ENCODE data around the gene CATSPERB.
A peak's percentile ranks its signal among the peaks of the same experiment; 100 is the strongest.
"Not testable (repeated sequence)": the region's sequence is repeated elsewhere in the genome, so short reads cannot be mapped to it uniquely, and the experiment has no call there.

The CATSPERB gene

GRCh38 chr14:91743305-91743653, 11.4 kb upstream of the CATSPERB start (continued):
- no peak for TF ChIP-seq EGR2 (tag by site-specific recombination; IDR thresholded peaks at IDR 0.05; ENCODE audit: low read depth)

DNA sequence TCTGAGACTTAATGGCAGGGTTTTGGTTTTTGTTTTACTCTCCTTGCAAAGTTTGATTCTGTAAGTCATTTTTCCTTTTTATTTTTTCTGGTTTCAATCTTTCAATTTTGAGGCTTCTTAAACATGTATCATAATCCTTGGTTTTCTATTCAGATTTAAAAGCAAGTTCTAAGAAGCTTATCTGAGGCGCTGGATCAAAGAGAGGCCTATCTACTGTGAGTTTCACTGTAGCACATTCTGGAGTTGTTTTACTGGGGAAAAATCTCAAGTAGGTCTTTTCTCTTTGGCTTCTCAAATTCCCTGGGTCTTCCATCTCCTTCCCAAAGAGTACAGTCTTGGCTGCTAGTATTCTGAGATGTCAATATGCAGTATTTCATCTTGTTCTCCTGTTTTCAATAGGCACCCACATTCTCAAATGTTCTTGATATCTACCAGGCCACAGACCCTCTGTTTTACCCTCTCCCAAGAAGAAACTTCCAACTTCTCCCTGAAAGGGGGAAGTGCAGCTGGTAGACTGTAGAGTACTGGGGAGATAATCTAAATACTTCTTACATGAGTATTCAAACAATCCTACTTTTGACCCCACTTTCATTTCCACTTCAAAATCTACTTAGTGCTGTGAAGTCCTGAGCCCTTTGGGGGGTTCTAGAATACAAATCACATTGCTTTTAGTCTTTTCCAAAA, 10.9 kb upstream of the CATSPERB start:
- TF ChIP-seq ZNF768 (tag by site-specific recombination; IDR thresholded peaks at IDR 0.05) (no peak), ZFP3 (tag by site-specific recombination; IDR thresholded peaks at IDR 0.05; ENCODE audit: low read depth) (no peak), SETDB1 (IDR thresholded peaks at IDR 0.05; ENCODE audit: insufficient read length, low read length) (no peak), ZNF202 (tag by site-specific recombination; IDR thresholded peaks at IDR 0.05; ENCODE audit: borderline replicate concordance) (no peak), PRDM1 (tag by site-specific recombination; IDR thresholded peaks at IDR 0.05) (no peak), ZNF132 (tag by site-specific recombination; IDR thresholded peaks at IDR 0.05; ENCODE audit: borderline replicate concordance) (no peak)
- TF ChIP-seq, protein P1, sequence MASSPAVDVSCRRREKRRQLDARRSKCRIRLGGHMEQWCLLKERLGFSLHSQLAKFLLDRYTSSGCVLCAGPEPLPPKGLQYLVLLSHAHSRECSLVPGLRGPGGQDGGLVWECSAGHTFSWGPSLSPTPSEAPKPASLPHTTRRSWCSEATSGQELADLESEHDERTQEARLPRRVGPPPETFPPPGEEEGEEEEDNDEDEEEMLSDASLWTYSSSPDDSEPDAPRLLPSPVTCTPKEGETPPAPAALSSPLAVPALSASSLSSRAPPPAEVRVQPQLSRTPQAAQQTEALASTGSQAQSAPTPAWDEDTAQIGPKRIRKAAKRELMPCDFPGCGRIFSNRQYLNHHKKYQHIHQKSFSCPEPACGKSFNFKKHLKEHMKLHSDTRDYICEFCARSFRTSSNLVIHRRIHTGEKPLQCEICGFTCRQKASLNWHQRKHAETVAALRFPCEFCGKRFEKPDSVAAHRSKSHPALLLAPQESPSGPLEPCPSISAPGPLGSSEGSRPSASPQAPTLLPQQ (tag by site-specific recombination; IDR thresholded peaks at IDR 0.05): no peak
- Histone ChIP-seq H3K36me3 (ENCODE audit: control insufficient read depth in 2 of 2, insufficient read depth in 1 of 2, low read length in 2 of 2) (no peaks in the 10 kb centered on the region), H3K4me1 (ENCODE audit: control insufficient read depth, insufficient read depth, low read length) (0 out of 2 replicates have a peak, but pooled peaks cover 4% of the 10 kb centered on the region), H3K4me3 (ENCODE audit: low read depth, low read length) (no peak overlapping the region), H3K27ac (ENCODE audit: extremely low read depth, low read depth, low read length) (no peak overlapping the region), H3K9me3 (ENCODE audit: control insufficient read depth, insufficient read depth, low read depth, low read length) (no peaks in the 10 kb centered on the region)
- ChIA-PET CTCF (interaction anchor here (0.7 kb wide), 1 partner anchor 63 kb away, joined by 5 read pairs; no protein-coding TSS in a partner anchor), POLR2A (no interaction called here)

GRCh38 chr14:91739867-91740266, 8.0 kb upstream of the CATSPERB start:
- POLR2A ChIA-PET, CTCF ChIA-PET: not testable (repeated sequence)

GRCh38 chr14:91737619-91738018, 5.7 kb upstream of the CATSPERB start:
- H3K36me3 ChIP-seq (ENCODE audit: control insufficient read depth in 2 of 2, insufficient read depth in 1 of 2, low read length in 2 of 2): no peaks in the 10 kb centered on the region
- no peaks in the 10 kb centered on the region for H3K9me3 ChIP-seq (ENCODE audit: control insufficient read depth, insufficient read depth, low read depth, low read length)
- ChIA-PET POLR2A (no interaction called here), CTCF (no interaction called here)
- H3K27ac ChIP-seq (ENCODE audit: extremely low read depth, low read depth, low read length): no peak overlapping the region
- no peaks in the 10 kb centered on the region for H3K4me1 ChIP-seq (ENCODE audit: control insufficient read depth, insufficient read depth, low read length)
- no peak overlapping the region for H3K4me3 ChIP-seq (ENCODE audit: low read depth, low read length)
- TF ChIP-seq ZNF521 (tag by site-specific recombination; IDR thresholded peaks at IDR 0.05) (no peak), HIC1 (tag by site-specific recombination; IDR thresholded peaks at IDR 0.05) (no peak), SALL2 (tag by site-specific recombination; IDR thresholded peaks at IDR 0.05; ENCODE audit: borderline replicate concordance) (no peak), PATZ1 (tag by site-specific recombination; IDR thresholded peaks at IDR 0.05) (no peak), KLF9 (tag by site-specific recombination; IDR thresholded peaks at IDR 0.05; ENCODE audit: low read depth) (no peak), ZNF202 (tag by site-specific recombination; IDR thresholded peaks at IDR 0.05; ENCODE audit: borderline replicate concordance) (no peak), ZNF341 (tag by site-specific recombination; IDR thresholded peaks at IDR 0.05; ENCODE audit: low read depth) (no peak), GLIS2 (tag by site-specific recombination; IDR thresholded peaks at IDR 0.05) (no peak), ZNF221 (tag by site-specific recombination; IDR thresholded peaks at IDR 0.05; ENCODE audit: borderline replicate concordance) (no peak), ZNF324 (tag by site-specific recombination; IDR thresholded peaks at IDR 0.05) (no peak), ZNF19 (tag by site-specific recombination; IDR thresholded peaks at IDR 0.05; ENCODE audit: low read depth) (no peak)
- TF ChIP-seq, protein P2, sequence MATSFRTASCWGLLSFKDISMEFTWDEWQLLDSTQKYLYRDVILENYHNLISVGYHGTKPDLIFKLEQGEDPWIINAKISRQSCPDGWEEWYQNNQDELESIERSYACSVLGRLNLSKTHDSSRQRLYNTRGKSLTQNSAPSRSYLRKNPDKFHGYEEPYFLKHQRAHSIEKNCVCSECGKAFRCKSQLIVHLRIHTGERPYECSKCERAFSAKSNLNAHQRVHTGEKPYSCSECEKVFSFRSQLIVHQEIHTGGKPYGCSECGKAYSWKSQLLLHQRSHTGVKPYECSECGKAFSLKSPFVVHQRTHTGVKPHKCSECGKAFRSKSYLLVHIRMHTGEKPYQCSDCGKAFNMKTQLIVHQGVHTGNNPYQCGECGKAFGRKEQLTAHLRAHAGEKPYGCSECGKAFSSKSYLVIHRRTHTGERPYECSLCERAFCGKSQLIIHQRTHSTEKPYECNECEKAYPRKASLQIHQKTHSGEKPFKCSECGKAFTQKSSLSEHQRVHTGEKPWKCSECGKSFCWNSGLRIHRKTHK (tag by site-specific recombination; IDR thresholded peaks at IDR 0.05): no peak

More at GRCh38 chr14:91739867-91740266, 8.0 kb upstream of the CATSPERB start:
- H3K9me3 ChIP-seq (ENCODE audit: control insufficient read depth, insufficient read depth, low read depth, low read length); H3K36me3 ChIP-seq (ENCODE audit: control insufficient read depth in 2 of 2, insufficient read depth in 1 of 2, low read length in 2 of 2); H3K4me3 ChIP-seq (ENCODE audit: low read depth, low read length); H3K27ac ChIP-seq (ENCODE audit: extremely low read depth, low read depth, low read length); H3K4me1 ChIP-seq (ENCODE audit: control insufficient read depth, insufficient read depth, low read length): not testable (repeated sequence)
- TF ChIP-seq ZNF184 (tag by site-specific recombination; IDR thresholded peaks at IDR 0.05): peak; percentile 96
- peak; percentile 79 for TF ChIP-seq SCRT2 (tag by site-specific recombination; IDR thresholded peaks at IDR 0.05)
- TF ChIP-seq SCRT1 (tag by site-specific recombination; IDR thresholded peaks at IDR 0.05; ENCODE audit: borderline replicate concordance): peak; percentile 76

Data from HEK293 (cell line).